T-cell (primary cell): ENCODE results near the gene SYCP3. TPM values are rescaled to one million over a fixed set of nuclear protein-coding genes. Genes with fewer than 3 reads are reported as not detected.
A peak's percentile ranks its signal among the peaks of the same experiment; 100 is the strongest.

Experiments used
- ATAC-seq, 4 experiments: fragments of 200-7000 bp in 3 of 4; fragments of 150-1000 bp in 1 of 4; cut with Tn5 transposase; replicated peaks in 1 of 4; 1 replicate in 3 of 4; 2 replicates in 1 of 4; pipeline ENCODE4 v1.10.0; 2021; ENCODE audit warnings: moderate library complexity in 3 of 4, mild to moderate bottlenecking in 2 of 4, moderate number of reproducible peaks in 1 of 4
- CTCF ChIA-PET, 2 donors: fragments of 300-600 bp; sonication (Branson Sonifier 250); formaldehyde crosslinking; loops; one replicate each; lab custom pipeline; 2022; ENCODE audit warnings: antibody characterized with exemption in 2 of 2; lab: Charles Lee
- POLR2A ChIA-PET, 2 donors: fragments of 300-600 bp; sonication (Branson Sonifier 250); formaldehyde crosslinking; loops; one replicate each; lab custom pipeline; 2022; ENCODE audit warnings: antibody characterized with exemption in 2 of 2; lab: Charles Lee
- DNase-seq, 35 experiments: peaks; one replicate each; pipeline versions ENCODE4 v3.0.0 to v3.0.0-alpha.2; 2013 to 2023
- H3K27ac ChIP-seq: one replicate; pipeline ENCODE4 v1.5.1; 2013; ENCODE audit warnings: low read length
- H3K27me3 ChIP-seq, 2 experiments: replicated peaks in 1 of 2; 1 replicate in 1 of 2; 2 replicates in 1 of 2; pipeline versions ENCODE4 v1.6.1 to v1.7.0; 2013; ENCODE audit warnings: low read length in 1 of 2, mixed read lengths in 1 of 2; ENCODE audit not compliant: control insufficient read depth in 2 of 2, insufficient read depth in 2 of 2; ENCODE audit errors: extremely low read depth in 1 of 2
- H3K36me3 ChIP-seq, 2 donors: 1 replicate in 1 of 2; 2 replicates in 1 of 2; pipeline versions ENCODE4 v1.6.1 to v1.7.0; 2013; ENCODE audit warnings: low read length in 1 of 2; ENCODE audit not compliant: control insufficient read depth in 2 of 2, insufficient read depth in 1 of 2; ENCODE audit errors: extremely low read depth in 1 of 2
- H3K4me1 ChIP-seq, 2 experiments: 1 replicate in 1 of 2; 2 replicates in 1 of 2; pipeline versions ENCODE4 v1.6.1 to v1.7.0; 2013; ENCODE audit warnings: low read length in 2 of 2, mixed read lengths in 1 of 2; ENCODE audit not compliant: insufficient read depth in 2 of 2, control insufficient read depth in 1 of 2; ENCODE audit errors: extremely low read depth in 1 of 2
- H3K4me3 ChIP-seq, 2 donors: 1 replicate in 1 of 2; 2 replicates in 1 of 2; pipeline versions ENCODE4 v1.5.1 to v1.7.0; 2013; ENCODE audit warnings: mild to moderate bottlenecking in 2 of 2, low read length in 1 of 2, moderate library complexity in 1 of 2; ENCODE audit not compliant: control insufficient read depth in 1 of 2; ENCODE audit errors: extremely low read depth in 1 of 2
- H3K9me3 ChIP-seq: 2 replicates; pipeline ENCODE4 v1.7.0; 2013
- H3K27ac Mint-ChIP-seq, 2 donors: one replicate each; pipeline ENCODE4 v1.8.0; 2020 to 2021; ENCODE audit warnings: mild to moderate bottlenecking in 2 of 2, mixed read lengths in 2 of 2
- H3K27me3 Mint-ChIP-seq, 2 donors: one replicate each; pipeline ENCODE4 v1.8.0; 2021 to 2022; ENCODE audit warnings: mixed read lengths in 2 of 2
- H3K36me3 Mint-ChIP-seq: one replicate; pipeline ENCODE4 v1.8.0; 2021; ENCODE audit warnings: mixed read lengths
- H3K4me1 Mint-ChIP-seq, 3 donors: one replicate each; pipeline ENCODE4 v1.8.0; 2020 to 2022; ENCODE audit warnings: mixed read lengths in 3 of 3, mild to moderate bottlenecking in 1 of 3
- H3K4me3 Mint-ChIP-seq, 3 donors: one replicate each; pipeline ENCODE4 v1.8.0; 2020 to 2022; ENCODE audit warnings: mild to moderate bottlenecking in 3 of 3, mixed read lengths in 3 of 3, moderate library complexity in 3 of 3
- H3K9me3 Mint-ChIP-seq, 3 donors: one replicate each; pipeline ENCODE4 v1.8.0; 2020 to 2022; ENCODE audit warnings: mixed read lengths in 3 of 3
- WGBS: methylation state at CpG from one replicate; pipeline ENCODE4 v1.1.5; 2013; ENCODE audit warnings: missing lambda C conversion rate; ENCODE audit not compliant: insufficient coverage; 5-methylcytosine and 5-hydroxymethylcytosine counted together
- total RNA-seq, 35 experiments: library from RNA in 6 of 35; stranded (reverse) in 6 of 35; fragments of 120-200 nt in 1 of 35; gene quantifications; one replicate each; pipeline versions ENCODE4 v1.2.1 to v1.2.4 and lab custom pipeline; 2013 to 2026

SYCP3 gene
- total RNA-seq, 5 donors from 2014 or later (not counting 1 experiment from before 2014, with no cell fraction given): 0.26 to 0.95 (median 0.69) TPM

DNA sequence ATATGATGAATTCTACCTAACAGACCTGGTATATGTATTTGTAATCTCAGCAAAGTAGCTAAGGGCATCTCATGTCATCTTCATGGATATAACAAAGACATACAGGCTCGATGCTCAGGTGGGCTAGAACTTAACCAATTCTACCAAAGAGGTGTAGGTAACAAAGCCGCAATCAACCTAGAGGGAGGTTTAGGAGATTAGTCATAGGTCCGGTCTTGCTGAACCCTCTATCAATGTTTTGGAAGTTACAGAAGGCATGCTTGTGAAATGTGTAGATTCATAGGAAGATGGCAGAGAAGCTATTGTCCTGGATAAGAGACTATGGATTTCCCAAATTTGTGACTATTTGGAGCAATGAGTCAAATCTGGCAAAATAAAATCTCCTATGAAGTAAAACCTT lies 42.6 kb upstream of the SYCP3 start:
- no peak overlapping the region for H3K27ac ChIP-seq
- 60% methylated on average over 1 of the region's 3 CpGs for WGBS
- CTCF ChIA-PET: interaction anchor here in 1 of 2 donors (3.1 to 3.2 kb wide), 2 partner anchors 42 to 49 kb away, joined by 8 to 19 read pairs; partner anchors contain the start of gene GNPTAB
- no peaks in the 10 kb centered on the region for H3K27me3 Mint-ChIP-seq
- peak overlapping the region in 1 of 2 donors; percentile 25 for H3K27ac Mint-ChIP-seq
- peaks cover 25% of the 10 kb centered on the region for H3K36me3 Mint-ChIP-seq
- H3K27me3 ChIP-seq: no peaks in the 10 kb centered on the region
- ATAC-seq (no peak), DNase-seq (no peak)
- no peak overlapping the region for H3K4me3 ChIP-seq
- peaks cover 5 to 56% of the 10 kb centered on the region in 2 donors for H3K36me3 ChIP-seq
- no peaks in the 10 kb centered on the region for H3K9me3 ChIP-seq
- POLR2A ChIA-PET: no interaction called here
- H3K4me3 Mint-ChIP-seq: no peak overlapping the region
- no peaks in the 10 kb centered on the region for H3K4me1 ChIP-seq
- H3K4me1 Mint-ChIP-seq: peaks cover 2 to 8% (median 6%) of the 10 kb centered on the region in 3 donors
- no peaks in the 10 kb centered on the region for H3K9me3 Mint-ChIP-seq

DNA sequence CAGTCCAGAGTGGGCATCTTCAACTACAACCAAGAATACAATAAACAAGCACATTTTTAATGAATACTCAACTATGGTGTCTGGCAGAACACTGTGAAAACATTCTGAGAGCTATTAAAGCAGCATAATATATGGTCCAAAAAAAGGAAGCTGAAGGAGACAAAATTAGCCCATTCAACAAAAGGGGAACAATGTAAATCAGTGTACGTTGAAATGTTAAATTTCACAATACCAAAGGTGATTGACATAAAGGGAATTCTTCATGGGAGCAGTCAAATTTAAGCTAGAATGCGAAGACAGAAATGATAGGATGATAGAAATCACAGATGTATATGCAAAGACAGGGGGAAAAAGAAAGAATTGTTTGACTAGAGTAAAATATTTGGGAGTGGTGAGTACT lies 41.3 kb upstream of the SYCP3 start:
- no peak overlapping the region for H3K4me3 ChIP-seq
- peaks cover 25% of the 10 kb centered on the region for H3K36me3 Mint-ChIP-seq
- DNase-seq (no peak), ATAC-seq (no peak)
- H3K4me1 ChIP-seq: no peaks in the 10 kb centered on the region
- no peaks in the 10 kb centered on the region for H3K27me3 ChIP-seq
- no peaks in the 10 kb centered on the region for H3K9me3 Mint-ChIP-seq
- H3K4me1 Mint-ChIP-seq: peaks cover 2 to 8% (median 6%) of the 10 kb centered on the region in 3 donors
- H3K9me3 ChIP-seq: no peaks in the 10 kb centered on the region
- H3K27ac Mint-ChIP-seq: peak overlapping the region in 1 of 2 donors; percentile 73
- CTCF ChIA-PET: interaction anchor here (0.7 to 3.2 kb wide), 7 partner anchors 10 to 60 kb away, joined by 3 to 19 read pairs (median 5); partner anchors contain the start of gene GNPTAB (in 1 of the 2)
- no peaks in the 10 kb centered on the region for H3K27me3 Mint-ChIP-seq
- peaks cover 5 to 54% of the 10 kb centered on the region in 2 donors for H3K36me3 ChIP-seq
- H3K4me3 Mint-ChIP-seq: no peak overlapping the region
- POLR2A ChIA-PET: interaction anchor here (0.6 to 1.1 kb wide), 2 partner anchors 49 to 50 kb away, joined by 4 to 6 read pairs; partner anchors contain the start of gene GNPTAB (in 1 of the 2)
- WGBS: 100% methylated on average over 1 of the region's 2 CpGs
- no peak overlapping the region for H3K27ac ChIP-seq

DNA sequence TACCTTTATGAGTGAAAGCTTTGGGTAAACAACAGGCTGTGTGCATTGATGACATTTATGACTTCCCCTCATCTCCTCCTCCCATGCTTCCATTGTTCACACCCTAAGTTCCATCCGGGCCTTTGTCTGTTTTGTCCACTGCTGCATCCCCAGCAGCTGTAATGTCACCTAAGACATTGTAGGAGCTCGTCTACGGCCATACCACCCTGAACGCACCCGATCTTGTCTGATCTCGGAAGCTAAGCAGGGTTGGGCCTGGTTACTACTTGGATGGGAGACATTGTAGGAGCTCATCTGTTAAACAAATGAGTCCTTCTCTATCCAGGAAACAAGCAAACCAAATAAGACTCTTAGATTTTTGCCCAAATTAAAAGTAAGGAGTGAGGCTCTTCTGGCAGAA lies 40.4 kb upstream of the SYCP3 start:
- no peak for ATAC-seq
- H3K27ac ChIP-seq: no peak overlapping the region
- ChIA-PET CTCF (interaction anchor here (0.8 to 3.2 kb wide), 7 partner anchors 11 to 122 kb away, joined by 3 to 19 read pairs (median 5); partner anchors contain the start of gene GNPTAB (in 1 of the 2)), POLR2A (interaction anchor here in 1 of 2 donors (1.1 kb wide), 1 partner anchor 51 kb away, joined by 4 read pairs; the partner anchor contains the start of gene GNPTAB)
- no peaks in the 10 kb centered on the region for H3K4me1 ChIP-seq
- Mint-ChIP-seq H3K4me1 (peaks cover 2 to 8% (median 6%) of the 10 kb centered on the region in 3 donors), H3K9me3 (no peaks in the 10 kb centered on the region), H3K27me3 (no peaks in the 10 kb centered on the region), H3K36me3 (peaks cover 23% of the 10 kb centered on the region), H3K4me3 (no peak overlapping the region), H3K27ac (peak overlapping the region in 1 of 2 donors; percentile 18)
- no peak for DNase-seq
- 94% methylated on average over 2 of the region's 6 CpGs for WGBS
- H3K9me3 ChIP-seq: no peaks in the 10 kb centered on the region
- H3K36me3 ChIP-seq: peaks cover 6 to 44% of the 10 kb centered on the region in 2 donors
- H3K27me3 ChIP-seq: no peaks in the 10 kb centered on the region
- H3K4me3 ChIP-seq: no peak overlapping the region

DNA sequence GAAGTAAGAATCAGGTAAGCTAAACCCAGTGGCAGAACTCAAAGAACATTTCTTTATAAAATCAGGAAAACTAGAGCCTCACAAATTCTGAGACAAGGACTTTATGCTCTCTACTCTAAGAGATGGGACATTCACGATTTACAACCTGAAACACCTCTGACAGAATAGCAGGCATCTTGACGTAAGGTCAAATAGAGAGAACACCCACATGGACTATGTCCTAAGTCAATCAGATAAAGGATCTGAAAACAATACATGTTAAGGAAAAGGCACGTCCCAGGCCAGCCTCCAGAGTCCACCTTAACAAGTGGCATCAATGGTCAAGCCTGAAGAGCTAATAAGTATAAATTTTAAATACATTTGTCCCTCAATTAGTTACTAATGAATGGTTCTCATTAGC lies 39.9 kb upstream of the SYCP3 start:
- no peaks in the 10 kb centered on the region for H3K9me3 Mint-ChIP-seq
- no peak overlapping the region for H3K27ac ChIP-seq
- DNase-seq (no peak), ATAC-seq (no peak)
- 100% methylated on average over 1 of the region's 3 CpGs for WGBS
- H3K4me3 Mint-ChIP-seq: no peak overlapping the region
- no peaks in the 10 kb centered on the region for H3K4me1 ChIP-seq
- H3K27me3 ChIP-seq: no peaks in the 10 kb centered on the region
- peaks cover 2 to 8% (median 6%) of the 10 kb centered on the region in 3 donors for H3K4me1 Mint-ChIP-seq
- peaks cover 8 to 40% of the 10 kb centered on the region in 2 donors for H3K36me3 ChIP-seq
- H3K36me3 Mint-ChIP-seq: peaks cover 18% of the 10 kb centered on the region
- CTCF ChIA-PET: interaction anchor here (0.6 to 3.2 kb wide), 6 partner anchors 11 to 122 kb away, joined by 3 to 19 read pairs (median 6); partner anchors contain the start of gene GNPTAB (in 1 of the 2)
- H3K27ac Mint-ChIP-seq: peak overlapping the region in 1 of 2 donors; percentile 34
- POLR2A ChIA-PET: no interaction called here
- H3K4me3 ChIP-seq: no peak overlapping the region
- H3K27me3 Mint-ChIP-seq: no peaks in the 10 kb centered on the region
- no peaks in the 10 kb centered on the region for H3K9me3 ChIP-seq

DNA sequence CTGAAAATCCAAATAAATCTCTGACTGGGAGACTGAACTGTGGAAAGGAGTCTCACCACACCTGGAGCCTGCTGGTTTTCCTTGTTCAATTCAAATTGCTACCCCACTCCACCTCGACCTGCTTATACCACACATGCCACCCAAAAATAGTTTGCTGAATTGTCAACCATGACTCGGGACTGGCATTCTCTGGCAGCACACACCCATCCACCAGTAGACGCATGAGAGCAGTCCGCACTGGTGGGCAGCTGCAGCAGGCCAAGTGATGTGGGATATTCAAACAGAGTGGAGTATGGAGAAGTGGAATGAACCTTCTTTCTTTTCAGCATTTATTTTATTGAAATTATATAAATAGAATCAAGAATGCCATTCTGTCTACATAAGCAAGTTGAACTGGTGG lies 38.7 kb upstream of the SYCP3 start:
- ChIA-PET POLR2A (no interaction called here), CTCF (interaction anchor here (0.6 to 3.2 kb wide), 7 partner anchors 16 to 275 kb away, joined by 3 to 16 read pairs (median 4); no protein-coding TSS in a partner anchor)
- Mint-ChIP-seq H3K4me1 (peaks cover 2 to 13% (median 13%) of the 10 kb centered on the region in 3 donors), H3K36me3 (peaks cover 19% of the 10 kb centered on the region), H3K27me3 (no peaks in the 10 kb centered on the region), H3K9me3 (no peaks in the 10 kb centered on the region), H3K4me3 (no peak overlapping the region), H3K27ac (peak overlapping the region in 1 of 2 donors; percentile 18)
- H3K27ac ChIP-seq: no peak overlapping the region
- no peak overlapping the region for H3K4me3 ChIP-seq
- no peak for DNase-seq
- no peaks in the 10 kb centered on the region for H3K4me1 ChIP-seq
- peaks cover 8 to 38% of the 10 kb centered on the region in 2 donors for H3K36me3 ChIP-seq
- no peaks in the 10 kb centered on the region for H3K27me3 ChIP-seq
- no peak for ATAC-seq
- H3K9me3 ChIP-seq: no peaks in the 10 kb centered on the region
- no CpG with 5 or more reads among the region's 4 CpGs for WGBS

DNA sequence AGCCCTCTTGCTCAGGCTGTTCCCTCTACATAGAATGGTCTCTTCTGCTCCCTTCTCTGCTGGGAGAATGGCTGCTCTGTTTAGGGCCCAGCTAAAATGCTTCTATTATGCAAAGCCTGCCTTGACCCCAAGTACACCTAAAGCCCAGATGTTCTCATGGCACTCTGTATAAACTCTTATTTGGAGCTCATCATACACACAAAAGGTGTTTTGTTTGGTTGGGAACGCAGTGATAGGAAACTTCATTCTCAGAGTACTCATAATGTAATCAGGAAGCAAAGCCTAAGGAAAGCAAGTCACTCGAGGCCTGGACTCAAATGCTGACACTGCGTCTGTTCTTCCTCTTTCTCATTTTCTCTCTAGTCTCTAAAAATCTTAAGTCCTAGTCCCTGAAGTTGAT lies 38.2 kb upstream of the SYCP3 start:
- no peak for ATAC-seq
- ChIA-PET POLR2A (no interaction called here), CTCF (interaction anchor here (0.6 to 3.2 kb wide), 6 partner anchors 16 to 144 kb away, joined by 3 to 16 read pairs (median 4); no protein-coding TSS in a partner anchor)
- Mint-ChIP-seq H3K27me3 (no peaks in the 10 kb centered on the region), H3K36me3 (peaks cover 16% of the 10 kb centered on the region), H3K9me3 (no peaks in the 10 kb centered on the region), H3K27ac (peak overlapping the region in 1 of 2 donors; percentile 35), H3K4me3 (no peak overlapping the region), H3K4me1 (peaks cover 2 to 13% (median 10%) of the 10 kb centered on the region in 3 donors)
- Histone ChIP-seq H3K4me3 (no peak overlapping the region), H3K27ac (no peak overlapping the region), H3K36me3 (peaks cover 8 to 35% of the 10 kb centered on the region in 2 donors), H3K4me1 (no peaks in the 10 kb centered on the region), H3K27me3 (no peaks in the 10 kb centered on the region), H3K9me3 (no peaks in the 10 kb centered on the region)
- DNase-seq: no peak
- no CpG with 5 or more reads among the region's 3 CpGs for WGBS
